ENCODE data around the gene S1PR3. TPM values are rescaled to one million over a fixed set of nuclear protein-coding genes. Genes with fewer than 3 reads are reported as not detected.

S1PR3 gene
- total and polyA plus RNA-seq, 9 of the 15 experiments (the other 6 are each of a cell fraction or from before 2014, with no cell fraction given): 0.03 to 2.0 (median 0.29) TPM

DNA sequence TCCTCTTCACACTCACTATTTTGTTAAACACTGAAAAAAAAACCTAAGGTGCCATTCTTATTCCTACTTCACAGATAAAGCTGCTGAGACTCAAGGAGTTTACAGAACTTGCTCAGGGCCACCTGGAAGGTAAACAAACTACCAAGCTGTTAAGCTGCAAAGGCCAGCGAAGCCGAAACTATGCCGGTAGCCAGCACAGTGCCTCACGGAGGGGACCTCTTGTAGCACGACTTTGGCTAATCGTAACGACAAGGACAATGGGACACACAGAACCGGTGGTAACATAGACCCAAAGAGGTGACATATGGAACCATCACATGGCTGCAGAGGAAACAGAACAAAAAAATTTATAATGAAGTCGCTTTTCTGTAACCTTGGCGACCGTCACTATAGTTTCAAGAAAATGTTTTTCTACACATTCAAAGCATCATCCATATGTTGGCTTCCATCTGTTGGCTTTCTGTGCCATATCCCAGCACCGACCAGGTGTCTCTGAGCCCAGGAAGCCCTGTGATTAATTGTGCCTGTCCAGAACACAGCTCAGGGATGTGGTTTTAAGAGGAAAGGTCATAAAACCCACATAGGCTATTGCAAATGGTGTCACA is 60.3 kb downstream of the S1PR3 start:
- FAIRE-seq: no peak
- CTCF ChIA-PET (ENCODE audit: low intra/inter-chr PET ratio): no interaction called here
- Histone ChIP-seq H3K4me2 (ENCODE audit: insufficient read depth, low read length) (no peak overlapping the region), H2AFZ (ENCODE audit: low read depth, low read length) (no peak overlapping the region), H3K27me3 (ENCODE audit: control insufficient read depth in 2 of 2, insufficient read depth in 2 of 2, low read length in 2 of 2) (peaks cover 0 to under 1% of the 10 kb centered on the region in 2 experiments; a peak in 1 of 5 replicates), H3K9me3 (replicated peaks; ENCODE audit: control insufficient read depth, insufficient read depth, low read depth, low read length) (no peaks in the 10 kb centered on the region), H3K9me1 (ENCODE audit: control insufficient read depth, insufficient read depth, low read length) (no peaks in the 10 kb centered on the region), H3K4me1 (replicated peaks in 1 of 2; ENCODE audit: control insufficient read depth in 2 of 2, insufficient read depth in 2 of 2, low read length in 2 of 2) (peaks cover 0 to 6% of the 10 kb centered on the region in 2 experiments; a peak in 3 of 5 replicates), H3K9ac (ENCODE audit: insufficient read depth in 1 of 2, low read depth in 2 of 2, low read length in 2 of 2) (no peak overlapping the region), H3K79me2 (ENCODE audit: control insufficient read depth, insufficient read depth, low read length) (no peaks in the 10 kb centered on the region), H3K36me3 (ENCODE audit: control insufficient read depth, insufficient read depth, low read length) (no peaks in the 10 kb centered on the region), H3K4me3 (no peak overlapping the region), H3K27ac (ENCODE audit: extremely low read depth, low read depth, low read length) (no peak overlapping the region), H4K20me1 (replicated peaks; ENCODE audit: control insufficient read depth, insufficient read depth, low read length) (no peaks in the 10 kb centered on the region)
- DNase-seq (ENCODE audit: extremely low read depth in 1 of 4, low spot score in 3 of 4): no peak
- peak; percentile 42 for TF ChIP-seq RFX1 (IDR thresholded peaks at IDR 0.05)
- TF ChIP-seq GATA2 (CRISPR knock-in tag; IDR thresholded peaks at IDR 0.05): no peak
- no TSS peak for BruUV-seq (replicated peaks)
- in situ Hi-C loops (cut with MboI): no loop called here
- WGBS (ENCODE audit: insufficient coverage, low coverage, missing lambda C conversion rate): 46% methylated on average over 10 of the region's 12 CpGs
- POLR2A ChIA-PET: interaction anchor here (0.8 kb wide), 1 partner anchor 23 kb away, joined by 3 read pairs; no protein-coding TSS in a partner anchor
- no peak for ATAC-seq
- intact Hi-C loops (cut with micrococcal nuclease): no loop called here

DNA sequence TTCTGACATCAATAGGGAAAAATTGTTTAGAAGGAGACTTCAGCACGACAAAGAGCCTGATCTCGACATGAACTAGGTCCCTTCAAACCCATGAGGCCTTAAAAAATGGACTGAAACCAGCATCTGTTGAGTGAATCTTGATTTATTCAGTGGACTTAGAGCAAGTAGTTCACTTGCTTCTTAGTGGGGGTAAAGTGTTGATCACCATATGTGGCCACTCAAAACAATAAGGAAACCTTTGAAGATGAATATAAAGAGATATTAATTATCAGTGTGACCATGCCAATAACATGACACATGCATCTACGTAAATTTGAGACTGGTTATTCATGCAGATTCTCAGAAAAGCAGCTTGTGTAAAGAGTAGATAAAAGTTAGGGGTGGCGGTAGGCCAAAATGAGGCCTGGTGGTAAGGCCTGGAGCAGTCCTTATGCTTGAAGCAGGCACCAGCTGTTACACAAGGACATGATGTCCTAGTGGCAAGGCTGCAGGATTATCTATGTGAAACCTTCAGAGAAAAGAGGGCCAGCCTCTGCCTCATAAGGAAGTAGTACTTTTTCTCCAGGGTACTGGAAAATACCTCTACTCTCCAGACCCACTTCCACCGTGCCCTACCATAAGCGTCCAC is 61.3 kb downstream of the S1PR3 start:
- ATAC-seq: peak; percentile 67
- no TSS peak for BruUV-seq (replicated peaks)
- WGBS (ENCODE audit: insufficient coverage, low coverage, missing lambda C conversion rate): 10% methylated on average over 5 of the region's 6 CpGs
- H3K27me3 ChIP-seq (ENCODE audit: control insufficient read depth in 2 of 2, insufficient read depth in 2 of 2, low read length in 2 of 2): peaks cover 0 to 4% of the 10 kb centered on the region in 2 experiments; a peak in 1 of 5 replicates
- no peak overlapping the region for H3K4me3 ChIP-seq
- no peaks in the 10 kb centered on the region for H3K79me2 ChIP-seq (ENCODE audit: control insufficient read depth, insufficient read depth, low read length)
- in situ Hi-C loops (cut with MboI) (no loop called here), intact Hi-C loops (cut with micrococcal nuclease) (no loop called here)
- H2AFZ ChIP-seq (ENCODE audit: low read depth, low read length): peak overlapping the region; percentile 19; the same call in 1 of the 2 replicates
- no peaks in the 10 kb centered on the region for H3K9me3 ChIP-seq (replicated peaks; ENCODE audit: control insufficient read depth, insufficient read depth, low read depth, low read length)
- H3K27ac ChIP-seq (ENCODE audit: extremely low read depth, low read depth, low read length): peak overlapping the region; percentile 28; the same call in 1 of the 3 replicates
- peaks cover 0 to 6% of the 10 kb centered on the region in 2 experiments; a peak in 3 of 5 replicates for H3K4me1 ChIP-seq (replicated peaks in 1 of 2; ENCODE audit: control insufficient read depth in 2 of 2, insufficient read depth in 2 of 2, low read length in 2 of 2)
- no peaks in the 10 kb centered on the region for H3K9me1 ChIP-seq (ENCODE audit: control insufficient read depth, insufficient read depth, low read length)
- ChIA-PET POLR2A (interaction anchor here (0.7 to 0.8 kb wide), 2 partner anchors 20 to 22 kb away, joined by 3 read pairs; no protein-coding TSS in a partner anchor), CTCF (ENCODE audit: low intra/inter-chr PET ratio) (no interaction called here)
- no peak overlapping the region for H3K4me2 ChIP-seq (ENCODE audit: insufficient read depth, low read length)
- DNase-seq (ENCODE audit: extremely low read depth in 1 of 4, low spot score in 3 of 4): peak in 2 of 4 experiments; percentile 40 to 61
- H4K20me1 ChIP-seq (replicated peaks; ENCODE audit: control insufficient read depth, insufficient read depth, low read length): no peaks in the 10 kb centered on the region
- FAIRE-seq: peak; percentile 70
- H3K9ac ChIP-seq (ENCODE audit: insufficient read depth in 1 of 2, low read depth in 2 of 2, low read length in 2 of 2): no peak overlapping the region
- no peaks in the 10 kb centered on the region for H3K36me3 ChIP-seq (ENCODE audit: control insufficient read depth, insufficient read depth, low read length)
- no peak; the same call in 1 of the 2 replicates for TF ChIP-seq SMARCE1 (IDR thresholded peaks at IDR 0.05)
- TF ChIP-seq, protein P1, sequence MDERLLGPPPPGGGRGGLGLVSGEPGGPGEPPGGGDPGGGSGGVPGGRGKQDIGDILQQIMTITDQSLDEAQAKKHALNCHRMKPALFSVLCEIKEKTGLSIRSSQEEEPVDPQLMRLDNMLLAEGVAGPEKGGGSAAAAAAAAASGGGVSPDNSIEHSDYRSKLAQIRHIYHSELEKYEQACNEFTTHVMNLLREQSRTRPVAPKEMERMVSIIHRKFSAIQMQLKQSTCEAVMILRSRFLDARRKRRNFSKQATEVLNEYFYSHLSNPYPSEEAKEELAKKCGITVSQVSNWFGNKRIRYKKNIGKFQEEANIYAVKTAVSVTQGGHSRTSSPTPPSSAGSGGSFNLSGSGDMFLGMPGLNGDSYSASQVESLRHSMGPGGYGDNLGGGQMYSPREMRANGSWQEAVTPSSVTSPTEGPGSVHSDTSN (CRISPR knock-in tag; IDR thresholded peaks at IDR 0.05; ENCODE audit: low read depth): no peak
- TF ChIP-seq, protein P1 (tag; conservative IDR thresholded peaks at IDR 0.05; ENCODE audit: low read depth): no peak
- peak in 1 of 2 experiments; percentile 47; a peak in 2 of 4 replicates for TF ChIP-seq TRIM24 (IDR thresholded peaks at IDR 0.05)
- peak; percentile 64; the same call in 1 of the 2 replicates for TF ChIP-seq TCF3 (CRISPR knock-in tag; IDR thresholded peaks at IDR 0.05)
- peak; percentile 84 for TF ChIP-seq STAT5A (IDR thresholded peaks at IDR 0.05; ENCODE audit: borderline replicate concordance, low read length)
- no peak for TF ChIP-seq POU5F1 (IDR thresholded peaks at IDR 0.05; ENCODE audit: borderline replicate concordance, low read depth, low read length, partially characterized antibody)
- no peak for TF ChIP-seq NR4A1 (CRISPR knock-in tag; IDR thresholded peaks at IDR 0.05)
- peak; percentile 52; the same call in 1 of the 2 replicates for TF ChIP-seq NR4A1 (tag; IDR thresholded peaks at IDR 0.05)
- TF ChIP-seq NCOR1 (IDR thresholded peaks at IDR 0.05): peak; percentile 70
- TF ChIP-seq TEAD4 (IDR thresholded peaks at IDR 0.05; ENCODE audit: low read length): peak; percentile 69
- TF ChIP-seq TEAD4 (CRISPR knock-in tag; IDR thresholded peaks at IDR 0.05; ENCODE audit: borderline replicate concordance): no peak
